ENCODE data around the gene CRB3.

The CRB3 gene

DNA sequence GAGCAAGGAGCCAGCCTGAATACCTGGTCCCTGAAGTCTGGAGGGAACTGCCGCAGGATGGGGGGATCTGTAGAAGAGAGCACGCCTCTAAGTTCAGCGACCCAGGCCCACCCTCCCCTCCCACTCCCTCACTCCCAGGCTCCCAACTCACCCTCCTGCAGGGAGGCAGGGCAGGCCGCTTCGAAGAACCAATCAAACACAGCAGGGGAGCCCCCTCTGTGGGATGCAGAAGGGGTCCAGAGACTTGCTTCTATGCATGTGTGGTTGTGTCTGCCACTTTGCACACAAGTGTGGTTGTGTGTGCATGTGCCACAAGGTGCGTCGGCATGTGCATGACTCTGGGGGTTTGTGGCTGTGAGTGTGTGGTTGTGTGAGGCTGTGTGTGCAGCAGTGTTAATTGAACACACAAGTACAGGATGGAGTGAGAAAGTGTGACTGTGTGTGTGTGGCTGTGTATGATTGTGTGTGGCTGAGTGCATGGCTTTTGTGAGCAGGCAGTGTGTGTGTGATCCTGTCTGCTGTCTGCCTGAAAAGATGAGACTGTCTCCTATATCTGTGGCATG lies 15.8 kb downstream of the CRB3 start:
- ChIA-PET CTCF (no interaction called here), POLR2A (no interaction called here)
- DNase-seq (ENCODE audit: low read depth, low spot score), result no peak
- TF ChIP-seq, protein P1, sequence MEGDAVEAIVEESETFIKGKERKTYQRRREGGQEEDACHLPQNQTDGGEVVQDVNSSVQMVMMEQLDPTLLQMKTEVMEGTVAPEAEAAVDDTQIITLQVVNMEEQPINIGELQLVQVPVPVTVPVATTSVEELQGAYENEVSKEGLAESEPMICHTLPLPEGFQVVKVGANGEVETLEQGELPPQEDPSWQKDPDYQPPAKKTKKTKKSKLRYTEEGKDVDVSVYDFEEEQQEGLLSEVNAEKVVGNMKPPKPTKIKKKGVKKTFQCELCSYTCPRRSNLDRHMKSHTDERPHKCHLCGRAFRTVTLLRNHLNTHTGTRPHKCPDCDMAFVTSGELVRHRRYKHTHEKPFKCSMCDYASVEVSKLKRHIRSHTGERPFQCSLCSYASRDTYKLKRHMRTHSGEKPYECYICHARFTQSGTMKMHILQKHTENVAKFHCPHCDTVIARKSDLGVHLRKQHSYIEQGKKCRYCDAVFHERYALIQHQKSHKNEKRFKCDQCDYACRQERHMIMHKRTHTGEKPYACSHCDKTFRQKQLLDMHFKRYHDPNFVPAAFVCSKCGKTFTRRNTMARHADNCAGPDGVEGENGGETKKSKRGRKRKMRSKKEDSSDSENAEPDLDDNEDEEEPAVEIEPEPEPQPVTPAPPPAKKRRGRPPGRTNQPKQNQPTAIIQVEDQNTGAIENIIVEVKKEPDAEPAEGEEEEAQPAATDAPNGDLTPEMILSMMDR (IDR thresholded peaks at IDR 0.05; ENCODE audit: insufficient read depth, low read length, missing control alignments), result no peak
- H3K4me3 ChIP-seq (ENCODE audit: low read depth, low read length), result no peak overlapping the region

DNA sequence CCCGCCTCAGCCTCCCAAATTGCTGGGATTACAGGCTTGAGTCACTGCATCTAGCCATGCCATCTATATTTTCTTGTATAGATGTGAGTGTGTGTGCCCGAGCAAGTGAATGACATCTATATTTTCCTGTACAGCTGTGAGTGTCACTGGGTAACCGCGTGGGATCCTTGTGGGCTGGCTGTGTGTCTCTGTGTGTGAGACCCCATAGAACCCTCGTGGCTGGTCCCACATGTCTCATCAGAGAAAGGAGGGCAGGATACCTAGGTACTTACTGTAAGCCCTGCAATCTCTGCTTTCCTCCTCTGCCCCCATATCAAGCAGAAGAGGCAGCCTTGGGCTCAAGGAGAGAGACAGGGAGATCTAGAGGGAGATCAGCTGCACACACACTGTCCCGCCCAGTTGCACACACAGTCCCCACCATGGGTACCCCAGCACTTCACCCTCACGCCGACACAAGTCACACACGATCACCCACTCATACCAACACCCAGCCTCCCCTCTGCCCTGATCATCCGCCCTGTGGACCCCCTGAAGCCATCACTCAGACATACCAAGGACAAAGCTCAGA lies 16.9 kb downstream of the CRB3 start:
- H3K4me3 ChIP-seq (ENCODE audit: low read depth, low read length), result no peak overlapping the region
- ChIA-PET CTCF (interaction anchor here (1.2 to 2.6 kb wide), 3 partner anchors 10 to 383 kb away, joined by 6 to 8 read pairs (median 7); no protein-coding TSS in a partner anchor), POLR2A (no interaction called here)

DNA sequence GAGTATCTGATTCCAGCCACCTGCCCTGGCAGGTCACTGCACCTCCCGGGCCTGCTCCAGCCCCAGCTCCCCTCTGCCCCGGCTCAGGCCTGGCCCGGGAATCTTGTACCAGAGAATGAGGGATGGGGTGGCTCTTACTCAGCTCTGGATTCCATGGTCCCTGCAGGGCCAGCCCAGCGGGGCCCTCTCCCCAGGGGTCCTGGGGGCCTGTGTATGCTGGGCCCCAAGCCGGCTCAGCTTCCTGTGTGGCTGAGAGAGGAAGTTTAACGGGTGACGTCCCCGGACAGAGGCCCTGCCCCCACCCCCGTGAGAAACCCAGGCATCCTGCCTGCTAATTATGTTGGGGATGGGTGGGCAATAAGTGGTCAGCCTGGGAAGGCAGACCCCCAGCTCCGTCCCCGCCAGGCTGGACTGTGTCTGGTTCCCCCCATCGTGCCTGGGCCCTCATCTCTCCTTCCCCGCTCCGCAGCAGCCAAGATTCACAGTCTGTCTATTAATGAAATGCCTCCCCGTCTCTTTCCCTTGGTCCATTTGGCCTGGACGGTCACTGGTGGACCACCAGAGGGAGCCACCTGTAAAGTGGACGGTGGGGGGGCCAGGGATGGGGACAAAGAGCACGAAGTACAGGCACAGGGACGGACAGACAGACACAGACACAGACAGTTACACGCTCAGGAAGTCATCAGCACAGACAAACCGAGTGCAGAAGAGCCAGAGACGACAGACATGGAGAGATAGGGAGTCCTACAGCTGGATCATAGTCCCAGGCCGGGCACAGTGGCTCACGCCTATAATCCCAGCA lies 17.7 kb downstream of the CRB3 start, which contains the start of gene DENND1C:
DENND1C (minus strand) TSS at position 247 of the 802 bp plus-strand sequence; CDS start at position 155, 92 bp downstream.
- ChIA-PET CTCF (interaction anchor here (0.7 to 2.6 kb wide), 5 partner anchors 10 to 383 kb away, joined by 3 to 8 read pairs (median 6); no protein-coding TSS in a partner anchor), POLR2A (no interaction called here)
- no peak within 1 kb of the TSS for H3K4me3 ChIP-seq (ENCODE audit: low read depth, low read length)
- DNase-seq (ENCODE audit: low read depth, low spot score), result no peak
- TF ChIP-seq, protein P1 (IDR thresholded peaks at IDR 0.05; ENCODE audit: insufficient read depth, low read length, missing control alignments), result peak; percentile 44

More for the DNA sequence above, 16.9 kb downstream of the CRB3 start:
- TF ChIP-seq, protein P1 (IDR thresholded peaks at IDR 0.05; ENCODE audit: insufficient read depth, low read length, missing control alignments), result no peak
- DNase-seq (ENCODE audit: low read depth, low spot score), result no peak

DNA sequence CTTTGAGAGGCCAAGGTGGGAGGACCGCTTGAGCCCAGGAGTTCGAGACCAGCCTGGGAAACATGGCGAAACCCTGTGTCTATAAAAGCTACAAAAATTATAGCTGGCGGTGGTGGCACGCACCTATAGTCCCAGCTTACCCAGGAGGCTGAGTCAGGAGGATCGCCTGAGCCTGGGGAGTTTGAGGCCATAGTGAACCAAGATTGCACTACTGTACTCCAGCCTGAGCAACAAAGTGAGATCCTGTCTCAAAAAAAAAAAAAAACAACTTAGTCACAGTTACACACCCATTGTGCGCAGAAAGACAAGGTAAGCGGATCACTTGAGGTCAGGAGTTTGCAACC lies 18.2 kb downstream of the CRB3 start:
- H3K4me3 ChIP-seq (ENCODE audit: low read depth, low read length), result no peak overlapping the region
- ChIA-PET CTCF (interaction anchor here (0.7 to 2.6 kb wide), 5 partner anchors 10 to 382 kb away, joined by 3 to 8 read pairs (median 6); no protein-coding TSS in a partner anchor), POLR2A (no interaction called here)
- TF ChIP-seq, protein P1 (IDR thresholded peaks at IDR 0.05; ENCODE audit: insufficient read depth, low read length, missing control alignments), result no peak
- DNase-seq (ENCODE audit: low read depth, low spot score), result no peak

- TF ChIP-seq, protein P1 (IDR thresholded peaks at IDR 0.05; ENCODE audit: insufficient read depth, low read length, missing control alignments), result no peak
- H3K4me3 ChIP-seq (ENCODE audit: low read depth, low read length), result no peak overlapping the region
- ChIA-PET POLR2A (no interaction called here), CTCF (interaction anchor here (1.0 to 2.6 kb wide), 3 partner anchors 9 to 380 kb away, joined by 3 to 8 read pairs (median 3); no protein-coding TSS in a partner anchor)
- DNase-seq (ENCODE audit: low read depth, low spot score), result no peak
Observed at GRCh38 chr19:6483235-6483634, 19.2 kb downstream of the CRB3 start.

DNA sequence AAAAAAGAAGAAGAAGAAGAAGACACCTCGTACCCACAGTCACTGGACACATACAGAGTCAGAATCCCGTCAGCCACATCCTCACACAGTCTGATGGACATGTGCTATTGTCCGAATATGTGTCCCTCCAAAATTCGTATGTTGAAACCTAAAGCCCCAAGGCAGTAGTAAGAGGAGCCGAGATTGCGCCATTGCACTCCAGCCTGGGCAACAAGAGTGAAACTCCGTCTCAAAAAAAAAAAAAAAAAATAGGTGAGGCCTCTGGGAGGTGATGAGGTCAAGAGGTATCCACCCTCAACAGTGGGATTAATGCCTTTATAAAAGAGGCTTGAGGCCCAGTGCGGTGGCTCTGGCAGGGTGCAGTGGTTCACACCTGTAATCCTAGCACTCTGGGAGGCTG lies 20.2 kb downstream of the CRB3 start:
- no peak for DNase-seq (ENCODE audit: low read depth, low spot score)
- POLR2A ChIA-PET, result no interaction called here
- CTCF ChIA-PET, result no interaction called here
- H3K4me3 ChIP-seq (ENCODE audit: low read depth, low read length), result no peak overlapping the region
- TF ChIP-seq, protein P1 (IDR thresholded peaks at IDR 0.05; ENCODE audit: insufficient read depth, low read length, missing control alignments), result no peak

Data from AG04449 (cell line).